Spleen (tissue), 11 donors: ENCODE measurements around the gene SAT1. TPM values are rescaled to one million over a fixed set of nuclear protein-coding genes. Genes with fewer than 3 reads are reported as not detected.

Experiments
- DNase-seq: peaks from one replicate; pipeline ENCODE4 v3.0.0-alpha.2; 2020
- H3K27ac ChIP-seq, 8 donors: fragments of 200-600 bp; sonication (generic) in 7 of 8; 1 replicate in 4 of 8; 2 replicates in 4 of 8; pipeline versions ENCODE4 v1.5.0 to v1.8.0; 2016 to 2021; ENCODE audit warnings: inconsistent platforms in 4 of 8, mild to moderate bottlenecking in 4 of 8, moderate library complexity in 1 of 8
- H3K27me3 ChIP-seq, 7 donors: fragments of 200-600 bp; sonication (generic) in 6 of 7; replicated peaks in 1 of 7; 1 replicate in 4 of 7; 2 replicates in 3 of 7; pipeline versions ENCODE4 v1.5.0 to v1.8.0; 2016 to 2021; ENCODE audit warnings: inconsistent platforms in 3 of 7, mild to moderate bottlenecking in 1 of 7
- H3K36me3 ChIP-seq, 6 donors: fragments of 200-600 bp; sonication (generic) in 5 of 6; 1 replicate in 4 of 6; 2 replicates in 2 of 6; pipeline versions ENCODE4 v1.5.0 to v1.8.0; 2016 to 2021; ENCODE audit warnings: inconsistent platforms in 2 of 6
- H3K4me1 ChIP-seq, 6 donors: fragments of 200-600 bp; sonication (generic) in 5 of 6; 1 replicate in 3 of 6; 2 replicates in 3 of 6; pipeline versions ENCODE4 v1.5.0 to v1.8.0; 2016 to 2021; ENCODE audit warnings: inconsistent platforms in 3 of 6
- H3K4me3 ChIP-seq, 8 donors: fragments of 200-600 bp; sonication (generic) in 7 of 8; 1 replicate in 4 of 8; 2 replicates in 4 of 8; pipeline versions ENCODE4 v1.5.0 to v1.8.0; 2016 to 2021; ENCODE audit warnings: inconsistent platforms in 4 of 8, mild to moderate bottlenecking in 4 of 8, moderate library complexity in 2 of 8
- H3K9me3 ChIP-seq, 8 donors: fragments of 200-600 bp; sonication (generic) in 7 of 8; 1 replicate in 4 of 8; 2 replicates in 4 of 8; pipeline versions ENCODE4 v1.5.0 to v1.8.0; 2016 to 2021; ENCODE audit warnings: inconsistent platforms in 4 of 8
- CTCF ChIP-seq, 11 experiments: fragments of 200-600 bp in 7 of 11; fragments of 450-650 bp in 4 of 11; sonication (generic) in 4 of 11; IDR thresholded peaks in 8 of 11; conservative IDR thresholded peaks in 3 of 11; 1 replicate in 7 of 11; 2 replicates in 4 of 11; pipeline versions ENCODE4 v1.4.0 to v1.8.0; 2016 to 2021; ENCODE audit warnings: antibody characterized with exemption in 11 of 11, inconsistent platforms in 4 of 11, mild to moderate bottlenecking in 1 of 11
- POLR2A ChIP-seq, 3 donors: fragments of 450-650 bp; IDR thresholded peaks; one replicate each; pipeline ENCODE4 v1.5.1; 2017; ENCODE audit warnings: antibody characterized with exemption in 3 of 3, mild to moderate bottlenecking in 1 of 3
- POLR2AphosphoS5 ChIP-seq, 3 donors: sonication (generic); formaldehyde crosslinking; IDR thresholded peaks; one replicate each; pipeline ENCODE4 v1.5.1; 2017; ENCODE audit warnings: antibody characterized with exemption in 3 of 3
- WGBS, 5 donors: extraction: QIAGEN DNeasy Blood & Tissue Kit in 3 of 5; methylation state at CpG; one replicate each; pipeline versions ENCODE4 v1.1.5 to v1.1.7; 2013 to 2018; 5-methylcytosine and 5-hydroxymethylcytosine counted together
- intact Hi-C: fragments of 100-400 bp; cut with DNase I; formaldehyde crosslinking; loops from one replicate; pipeline ENCODE4 v1.15.0; 2023; ENCODE audit warnings: low total_unique reads
- polyA plus RNA-seq, 3 donors: library from polyadenylated mRNA; stranded (reverse); fragments of 200-250 nt; gene quantifications; one replicate each; pipeline ENCODE4 v1.2.1, GENCODE V29; 2013
- total RNA-seq, 7 donors: library from RNA; depleted of rRNA in 3 of 7; stranded (reverse); fragments of >200 nt in 3 of 7; fragmentation: NEBNext Ultra II Directional in 4 of 7; extraction: Animal tissue kit (Norgen Biotek cat#: 25700) in 4 of 7; gene quantifications; one replicate each; pipeline versions ENCODE4 v1.1.0 to v1.2.1, GENCODE V29; 2016 to 2021
- donor health status: healthy with polysubstance abuse.
- donor health status: DM: no; HTN: no; CAD: no; lungs with moderate emphysema.
- donor health status: DM: no; HTN: no; CAD: no.
- donor health status: Bipolar disorder and iron deficiency.
- donor health status: healthy.
- donor health status: DM: no; HTN: no; CAD: no.
- donor health status: DM: yes; HTN: yes; CAD: no.

The SAT1 gene
- total and polyA plus RNA-seq, 10 donors = 714 to 2,832 (median 981) TPM

GRCh38 chrX:23788946-23789345 is 6.0 kb downstream of the SAT1 start:
- DNase-seq = no peak
- TF ChIP-seq POLR2AphosphoS5 (IDR thresholded peaks at IDR 0.05) (no peak), CTCF (IDR thresholded peaks at IDR 0.05 in 8 of 11, conservative IDR thresholded peaks at IDR 0.05 in 3 of 11) (no peak), POLR2A (IDR thresholded peaks at IDR 0.05) (no peak)
- Histone ChIP-seq H3K4me1 (peaks cover 6 to 18% (median 12%) of the 10 kb centered on the region in 6 donors), H3K4me3 (no peak overlapping the region), H3K36me3 (peaks cover 0 to 19% (median 7%) of the 10 kb centered on the region in 6 donors), H3K27me3 (no peaks in the 10 kb centered on the region), H3K9me3 (no peaks in the 10 kb centered on the region), H3K27ac (peak overlapping the region in 4 of 8 donors; percentile 46 to 65 (median 58))
- 67 to 90% (median 75%) methylated on average over 4 of the region's 4 CpGs for WGBS, 5 donors
- intact Hi-C loops = no loop called here

GRCh38 chrX:23789386-23790154 is 6.6 kb downstream of the SAT1 start:
- H3K4me1 ChIP-seq = peaks cover 6 to 14% (median 11%) of the 10 kb centered on the region in 6 donors
- 82 to 93% (median 85%) methylated on average over 8 of the region's 8 CpGs for WGBS, 5 donors
- H3K4me3 ChIP-seq = no peak overlapping the region
- peak overlapping the region in 3 of 8 donors; percentile 4 to 65 (median 59) for H3K27ac ChIP-seq
- no peak for DNase-seq
- intact Hi-C loops = no loop called here
- H3K36me3 ChIP-seq = peaks cover 0 to 19% (median 7%) of the 10 kb centered on the region in 6 donors
- no peaks in the 10 kb centered on the region for H3K27me3 ChIP-seq
- no peaks in the 10 kb centered on the region for H3K9me3 ChIP-seq
- TF ChIP-seq POLR2A (IDR thresholded peaks at IDR 0.05) (no peak), POLR2AphosphoS5 (IDR thresholded peaks at IDR 0.05) (no peak), CTCF (IDR thresholded peaks at IDR 0.05 in 8 of 11, conservative IDR thresholded peaks at IDR 0.05 in 3 of 11) (no peak)

GRCh38 chrX:23790155-23790497 is 7.2 kb downstream of the SAT1 start:
- TF ChIP-seq POLR2A (IDR thresholded peaks at IDR 0.05) (no peak), POLR2AphosphoS5 (IDR thresholded peaks at IDR 0.05) (no peak), CTCF (IDR thresholded peaks at IDR 0.05 in 8 of 11, conservative IDR thresholded peaks at IDR 0.05 in 3 of 11) (no peak)
- no peaks in the 10 kb centered on the region for H3K27me3 ChIP-seq
- no peak for DNase-seq
- 91 to 100% (median 94%) methylated on average over 9 to 11 of the region's 11 CpGs for WGBS, 5 donors
- peak overlapping the region in 2 of 8 donors; percentile 59 to 65 for H3K27ac ChIP-seq
- H3K36me3 ChIP-seq = peaks cover 0 to 14% (median 7%) of the 10 kb centered on the region in 6 donors
- H3K9me3 ChIP-seq = no peaks in the 10 kb centered on the region
- peaks cover 2 to 8% (median 7%) of the 10 kb centered on the region in 6 donors for H3K4me1 ChIP-seq
- intact Hi-C loops = no loop called here
- H3K4me3 ChIP-seq = no peak overlapping the region

GRCh38 chrX:23792861-23793553 is 10.0 kb downstream of the SAT1 start:
- TF ChIP-seq POLR2A (IDR thresholded peaks at IDR 0.05) (no peak), POLR2AphosphoS5 (IDR thresholded peaks at IDR 0.05) (no peak), CTCF (IDR thresholded peaks at IDR 0.05 in 8 of 11, conservative IDR thresholded peaks at IDR 0.05 in 3 of 11) (no peak)
- H3K36me3 ChIP-seq = no peaks in the 10 kb centered on the region
- 58 to 67% (median 63%) methylated on average over 6 of the region's 6 CpGs for WGBS, 5 donors
- H3K4me3 ChIP-seq = no peak overlapping the region
- H3K27ac ChIP-seq = no peak overlapping the region
- intact Hi-C loops = no loop called here
- DNase-seq = no peak
- no peaks in the 10 kb centered on the region for H3K4me1 ChIP-seq
- H3K9me3 ChIP-seq = no peaks in the 10 kb centered on the region
- H3K27me3 ChIP-seq = no peaks in the 10 kb centered on the region
